ENCODE measurements around the gene TMC1.

The TMC1 gene

DNA sequence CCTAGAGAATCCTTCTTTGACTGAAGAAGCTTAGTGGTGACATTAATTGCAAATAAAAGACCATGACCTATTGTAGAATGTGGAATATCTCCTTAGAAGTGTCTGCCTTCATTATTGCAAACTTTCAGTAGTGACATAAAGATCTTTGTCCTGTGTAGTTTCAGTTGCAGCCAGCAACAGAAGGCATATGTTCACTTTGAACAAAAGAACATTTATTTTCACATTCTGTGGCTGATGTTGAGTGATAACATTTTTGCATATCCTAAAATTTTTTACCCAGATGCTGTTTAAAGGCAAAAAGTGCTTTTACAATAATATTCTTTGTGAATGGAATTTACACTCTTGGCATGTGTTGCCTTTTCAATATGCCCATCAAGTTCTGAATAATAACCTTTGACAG is 165.9 kb downstream of the TMC1 start:
- DNase-seq: no peak

DNA sequence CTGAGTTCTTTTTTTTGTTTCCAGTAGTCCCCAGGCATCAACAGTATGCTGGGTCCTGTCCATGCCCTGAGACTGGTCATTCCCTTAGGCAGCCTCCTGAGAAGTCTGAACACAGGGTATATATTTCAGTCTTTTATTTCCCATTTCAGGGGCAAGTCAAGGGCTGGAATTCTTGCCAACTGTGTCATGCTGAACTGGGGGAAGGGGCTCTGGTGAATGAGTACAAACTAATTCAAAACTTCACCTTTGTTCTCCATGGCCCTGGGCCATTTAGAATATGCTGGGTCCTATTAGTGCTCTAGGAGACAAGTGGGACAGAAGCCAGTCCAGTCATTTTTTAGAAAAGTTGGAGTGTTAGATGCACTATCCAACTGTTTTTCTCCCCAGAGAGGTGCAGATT is 170.3 kb downstream of the TMC1 start:
- no peak for DNase-seq

DNA sequence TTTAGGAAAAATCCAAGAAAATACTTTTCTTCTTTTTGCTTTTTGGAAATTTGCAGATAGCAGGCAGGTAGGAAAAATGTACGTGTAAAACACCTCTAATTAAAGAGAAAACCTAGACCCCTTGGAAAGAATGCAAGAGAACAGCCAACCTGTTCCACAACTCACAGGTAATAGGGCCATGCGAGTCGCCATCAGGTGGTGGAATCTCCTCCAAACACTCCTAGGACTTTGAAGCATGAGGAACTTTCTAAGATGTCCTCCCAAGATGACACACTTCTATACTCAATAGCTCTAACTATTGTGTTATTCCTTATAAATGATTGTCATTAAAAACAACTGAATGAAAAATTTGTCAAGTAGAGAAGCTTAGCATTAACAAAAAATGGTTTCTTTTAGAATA is 174.0 kb downstream of the TMC1 start:
- no peak for DNase-seq

DNA sequence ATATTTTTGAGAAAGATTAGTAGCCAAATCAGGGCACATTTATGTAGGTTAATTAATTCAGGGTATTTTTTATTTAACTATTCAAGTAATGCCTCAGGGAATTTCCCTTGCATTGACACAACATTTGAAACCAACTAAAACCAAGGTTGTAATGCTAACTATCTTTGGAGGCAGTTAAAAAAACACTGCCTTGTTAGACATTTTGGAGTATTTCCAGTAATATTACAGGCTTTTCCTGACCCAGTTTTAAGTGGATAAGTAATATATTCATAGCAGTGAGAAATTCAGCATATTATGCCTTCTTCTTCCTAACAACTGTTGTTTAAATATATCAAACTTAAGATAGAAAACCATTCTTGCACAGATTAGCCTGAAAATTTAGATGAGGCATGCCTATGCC is 175.1 kb downstream of the TMC1 start:
- no peak for DNase-seq

DNA sequence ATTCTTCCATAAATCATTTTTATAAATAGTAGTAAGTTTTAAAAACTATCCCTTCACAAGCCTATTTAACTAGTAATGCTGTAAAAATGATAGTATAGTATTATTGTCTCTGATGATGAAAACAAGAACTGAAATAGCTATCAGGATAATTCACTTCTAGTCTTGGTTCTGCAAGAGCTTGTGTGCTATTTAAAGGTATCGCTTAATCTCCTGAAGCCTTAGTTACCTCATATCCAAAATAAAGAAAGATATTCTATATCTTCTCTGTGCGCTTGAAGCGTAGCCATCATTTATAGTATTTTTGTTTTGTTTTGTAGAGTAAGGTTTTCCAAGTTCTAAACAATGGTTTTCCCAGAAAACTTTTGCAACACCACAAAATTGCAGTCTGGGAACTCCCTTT is 180.1 kb downstream of the TMC1 start:
- DNase-seq: no peak

DNA sequence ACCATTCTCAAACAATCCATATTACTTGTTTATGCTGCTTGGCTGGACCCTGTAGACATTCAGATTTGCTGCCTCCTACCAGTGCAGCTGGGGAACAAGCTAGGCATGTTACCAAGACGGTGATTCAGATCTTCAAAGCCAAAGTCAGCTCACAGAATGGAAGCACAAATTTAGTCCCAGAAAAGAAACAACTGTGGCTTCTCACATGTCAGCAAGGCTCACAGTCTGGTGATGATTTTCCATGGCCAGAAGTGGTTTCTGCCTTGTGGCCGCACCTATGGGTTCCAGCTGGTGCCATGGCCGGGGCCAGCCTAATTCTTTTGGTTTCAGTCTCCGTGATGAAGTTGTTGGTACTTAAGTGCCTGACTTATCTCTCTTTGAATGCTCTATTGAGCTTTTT is 182.2 kb downstream of the TMC1 start:
- no peak for DNase-seq

DNA sequence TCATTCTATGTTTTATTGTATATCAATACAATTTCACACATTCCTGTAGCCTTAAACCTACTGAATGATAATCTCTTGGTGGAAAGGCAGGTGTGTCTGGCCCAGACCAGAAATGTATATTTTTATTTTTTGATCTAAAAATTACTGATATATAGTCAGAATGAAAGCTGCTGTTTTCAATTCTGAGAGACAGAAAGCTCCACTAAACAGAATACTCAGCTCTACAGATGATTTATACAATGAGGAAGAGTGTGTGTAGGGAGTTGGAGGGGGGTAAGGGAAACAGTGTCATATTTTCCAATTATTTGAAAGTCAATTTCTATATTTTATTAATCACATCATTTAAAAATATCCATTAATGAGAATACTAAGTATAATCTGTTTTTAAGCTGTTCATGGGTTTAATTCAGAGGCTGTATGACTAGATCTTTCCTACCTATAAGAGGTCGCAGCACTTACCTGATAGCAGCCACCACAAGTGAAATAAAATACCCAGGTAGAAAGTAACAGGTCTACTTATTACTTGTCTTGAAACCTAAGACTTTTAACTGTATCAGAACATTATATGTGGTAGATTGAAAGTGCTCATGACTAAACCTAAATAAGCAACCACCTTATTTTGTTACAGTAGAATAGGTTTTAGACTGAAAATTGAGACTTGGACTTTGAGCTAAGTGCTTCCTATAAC is 183.4 kb downstream of the TMC1 start:
- DNase-seq: no peak

DNA sequence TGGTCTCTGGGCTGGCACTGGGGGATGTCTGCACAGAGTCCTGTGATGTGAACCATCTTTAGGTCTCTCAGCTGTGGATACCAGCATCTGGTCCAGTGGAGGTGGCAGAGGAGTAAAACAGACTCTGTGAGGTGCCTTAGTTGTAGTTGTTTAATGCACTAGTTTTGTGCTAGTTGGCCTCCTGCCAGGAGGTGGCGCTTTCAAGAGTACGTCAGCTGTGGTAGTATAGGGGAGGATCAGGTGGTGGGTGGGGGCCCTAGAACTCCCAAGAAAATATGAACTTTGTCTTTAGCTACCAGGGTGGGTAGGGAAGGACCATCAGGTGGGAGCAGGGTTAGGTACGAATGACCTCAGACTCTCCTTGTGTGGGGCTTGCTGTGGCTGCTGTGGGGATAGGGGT is 197.1 kb downstream of the TMC1 start:
- no peak for DNase-seq

DNA sequence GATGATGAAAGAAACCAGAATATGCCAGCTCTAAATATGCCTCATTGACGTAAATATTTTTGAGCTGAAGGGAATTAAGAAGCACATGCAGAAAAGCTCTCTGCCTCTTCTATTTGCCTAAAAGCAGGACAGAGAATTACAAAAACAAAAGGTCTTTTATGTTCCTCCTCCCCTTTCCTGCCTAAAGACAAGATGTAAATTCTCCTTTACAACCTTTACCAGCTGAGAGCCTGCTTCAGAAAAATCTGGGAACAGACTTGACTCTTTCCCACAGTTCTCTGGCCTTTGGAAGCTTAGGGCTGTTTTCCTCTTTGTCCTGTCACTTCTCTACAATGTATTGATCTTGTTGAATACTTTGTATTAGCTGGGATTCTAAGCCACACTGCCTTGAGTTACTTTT is 199.7 kb downstream of the TMC1 start:
- no peak for DNase-seq

DNA sequence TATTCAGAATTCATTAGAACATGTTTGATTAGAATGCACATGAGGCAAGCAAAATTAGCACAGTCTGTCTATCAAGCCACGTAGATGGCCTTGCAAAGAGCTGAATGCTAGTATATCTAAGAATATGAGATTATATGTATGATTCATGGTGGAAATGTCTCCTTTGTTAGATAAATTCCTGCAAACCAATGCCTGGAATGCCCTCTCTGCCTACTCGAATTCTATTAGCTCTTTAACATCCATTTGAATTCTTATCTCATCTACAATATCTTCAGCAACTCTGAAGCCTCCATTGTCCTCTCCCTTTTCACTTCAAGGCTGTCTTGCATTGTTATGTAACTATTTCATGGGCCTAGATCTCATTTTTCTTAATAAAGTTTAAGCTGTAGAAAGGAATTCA is 205.5 kb downstream of the TMC1 start:
- no peak for DNase-seq

DNA sequence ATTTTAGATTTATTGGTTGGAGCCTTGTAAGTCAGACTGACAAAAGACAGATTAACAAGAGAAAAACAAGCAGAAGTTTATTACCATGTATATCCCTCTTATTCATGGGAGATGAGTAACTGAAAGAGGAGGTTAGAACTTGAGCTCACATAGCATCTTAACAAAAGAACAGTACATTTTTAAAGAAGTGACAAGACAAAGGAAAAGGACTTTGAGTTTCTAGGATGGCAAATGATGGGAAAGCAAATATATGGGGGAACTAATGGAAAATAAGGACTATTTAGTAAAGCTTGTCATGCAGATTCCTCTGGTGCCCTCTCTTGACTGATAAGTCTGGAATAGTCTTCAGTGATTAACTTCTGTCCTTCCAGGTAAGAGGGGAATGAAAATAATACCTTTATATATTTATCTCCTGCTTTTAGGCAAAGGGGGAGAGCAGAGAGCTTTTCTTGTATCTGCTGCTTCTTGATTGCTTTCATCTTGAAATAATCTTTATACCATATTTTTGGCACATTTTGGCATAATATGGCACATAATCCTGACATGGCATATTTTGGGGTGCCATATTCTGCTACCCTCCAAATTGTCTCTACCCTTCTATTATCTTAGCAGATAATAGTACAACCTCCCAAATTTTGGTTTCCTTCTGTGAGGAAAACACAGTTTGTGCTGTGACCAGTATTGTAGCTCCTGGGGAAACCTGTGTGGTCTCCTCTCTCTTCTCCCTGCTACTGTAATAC is 206.8 kb downstream of the TMC1 start:
- no peak for DNase-seq

DNA sequence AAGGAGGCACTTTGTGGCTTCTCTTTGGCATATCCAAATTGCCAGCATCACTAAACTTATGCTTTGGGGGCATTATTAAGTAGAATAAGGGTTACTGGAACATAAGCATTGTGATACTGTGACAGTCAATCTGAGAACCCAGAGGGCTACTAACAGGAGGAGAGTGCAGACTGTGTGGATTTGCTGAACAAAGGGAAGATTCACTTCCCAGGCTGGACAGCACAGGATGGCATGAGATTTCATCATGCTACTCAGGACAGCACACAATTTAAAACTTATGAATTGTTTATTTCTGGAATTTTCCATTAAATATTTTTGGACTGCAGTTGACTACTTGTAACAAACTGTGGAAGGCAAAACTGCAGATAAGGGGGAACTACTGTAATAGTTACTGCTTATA is 212.5 kb downstream of the TMC1 start:
- DNase-seq: no peak

DNA sequence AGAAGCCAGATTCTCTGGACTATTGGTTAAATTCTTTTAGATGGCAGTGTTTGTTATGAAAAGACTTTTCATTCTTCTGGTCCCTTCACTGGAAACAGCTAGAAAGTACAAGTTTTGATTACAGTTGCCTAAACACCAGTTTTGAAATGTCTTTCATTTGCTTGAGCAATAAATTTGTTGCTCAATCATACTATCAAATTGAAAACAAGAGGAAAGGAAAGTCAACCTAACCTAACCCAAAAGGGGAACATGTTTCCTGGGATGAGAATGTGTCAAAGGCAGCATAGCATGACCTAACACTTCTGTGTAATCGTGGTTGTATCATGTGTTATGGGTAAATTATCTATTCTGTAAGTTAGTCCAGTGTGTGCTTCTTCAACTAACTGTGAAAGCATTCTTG is 213.2 kb downstream of the TMC1 start:
- no peak for DNase-seq

DNA sequence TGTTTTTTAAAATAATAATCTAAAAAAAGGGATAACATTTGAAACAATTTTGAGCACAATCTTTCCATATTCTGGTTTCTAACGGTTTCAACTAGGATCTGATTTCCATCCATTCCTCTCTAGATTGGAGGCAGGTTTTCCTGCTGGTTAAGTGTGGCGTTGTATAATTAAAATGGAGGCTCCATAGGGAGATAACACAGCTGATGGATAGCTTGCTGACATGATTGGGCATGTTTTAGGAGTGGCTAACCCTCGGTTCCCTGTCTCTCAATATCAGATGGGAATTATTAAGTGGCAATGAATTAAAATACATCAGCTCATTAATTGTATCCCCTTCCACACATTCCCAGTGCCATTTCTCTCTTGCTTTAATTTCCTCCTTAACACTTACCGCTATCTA is 222.4 kb downstream of the TMC1 start:
- DNase-seq: no peak

DNA sequence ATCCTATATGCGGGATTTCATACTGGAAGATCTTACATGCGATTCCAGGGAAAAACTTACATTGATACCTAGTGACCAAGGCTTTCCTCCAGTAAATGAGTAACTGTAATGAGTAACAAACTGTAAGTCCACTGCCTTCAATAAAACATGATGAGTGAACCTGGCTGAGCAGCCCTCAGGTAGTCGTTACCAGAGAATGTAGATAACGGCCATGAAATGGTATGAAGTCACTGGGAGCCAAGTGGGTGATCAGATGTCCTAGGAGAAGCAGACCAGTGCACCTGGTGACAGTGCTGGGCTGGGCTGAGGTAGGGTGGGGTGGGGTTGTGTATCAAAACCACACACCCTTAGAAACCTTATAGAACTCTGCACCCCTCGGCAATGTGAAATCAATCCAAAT is 227.9 kb downstream of the TMC1 start:
- no peak for DNase-seq

DNA sequence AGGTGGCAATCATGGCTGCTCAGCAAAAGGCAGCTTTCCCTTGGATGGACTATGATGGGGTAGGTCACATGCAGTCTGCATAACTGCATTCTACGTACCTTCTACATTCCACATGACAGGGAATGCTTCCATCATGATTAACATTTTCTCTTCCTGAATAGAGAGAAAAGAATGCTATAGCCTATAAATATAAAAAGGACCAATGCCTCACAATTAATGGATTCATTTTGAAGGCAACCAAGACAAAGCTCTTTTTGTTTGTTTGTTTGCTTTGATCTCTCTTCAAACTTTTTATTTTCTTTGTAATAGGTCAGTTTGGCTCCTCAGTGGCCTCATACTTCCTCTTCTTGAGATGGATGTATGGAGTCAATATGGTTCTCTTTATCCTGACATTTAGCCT is 230.1 kb downstream of the TMC1 start:
- no peak for DNase-seq

DNA sequence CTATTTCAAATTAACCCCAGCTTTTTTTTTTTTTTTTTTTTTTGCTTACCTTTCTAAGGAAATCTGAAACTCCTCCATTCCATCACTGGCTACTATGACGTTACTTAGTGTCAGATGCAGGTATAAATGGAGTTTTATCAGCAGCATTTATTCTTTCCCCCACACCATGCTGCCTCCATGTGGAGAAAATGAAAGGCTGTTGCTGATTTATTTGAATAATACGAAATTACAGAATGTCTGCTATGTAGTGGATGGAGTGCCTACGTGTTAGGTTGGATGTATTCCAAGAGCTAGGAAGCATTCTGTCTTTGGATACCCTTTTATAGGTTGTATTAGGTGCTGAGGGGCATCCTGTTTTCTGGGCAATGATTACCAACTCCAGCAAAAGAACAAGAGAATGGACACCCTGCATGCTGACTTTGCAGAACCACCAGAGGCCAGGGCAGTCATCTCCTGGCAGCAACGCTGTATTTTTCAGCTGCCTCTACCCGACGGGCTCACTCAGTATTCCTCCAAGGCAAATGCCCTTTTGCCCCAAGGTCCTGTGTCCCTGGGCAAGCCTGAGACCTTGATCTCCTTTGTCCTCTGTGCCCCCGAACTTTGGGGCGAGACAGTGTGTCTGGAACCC is 232.0 kb downstream of the TMC1 start:
- no peak for DNase-seq

DNA sequence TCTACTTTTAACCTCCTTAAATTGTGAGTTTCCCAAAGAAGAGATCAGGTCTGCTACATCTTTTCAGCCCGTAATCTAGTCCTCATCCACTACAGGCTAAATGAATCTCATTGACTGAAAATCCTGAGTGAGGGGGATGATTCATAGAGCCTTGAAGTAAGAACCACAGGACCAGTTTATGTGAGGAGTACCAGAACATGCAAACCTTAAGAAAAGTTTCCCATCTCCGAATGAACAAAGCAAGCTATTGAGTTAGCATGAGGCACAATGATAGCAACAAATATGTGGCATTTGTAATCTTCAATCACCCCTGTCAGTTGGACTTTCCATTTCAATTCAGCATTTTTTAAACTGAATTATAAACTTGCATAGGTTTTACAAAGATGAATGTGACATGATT is 234.4 kb downstream of the TMC1 start:
- DNase-seq: no peak

DNA sequence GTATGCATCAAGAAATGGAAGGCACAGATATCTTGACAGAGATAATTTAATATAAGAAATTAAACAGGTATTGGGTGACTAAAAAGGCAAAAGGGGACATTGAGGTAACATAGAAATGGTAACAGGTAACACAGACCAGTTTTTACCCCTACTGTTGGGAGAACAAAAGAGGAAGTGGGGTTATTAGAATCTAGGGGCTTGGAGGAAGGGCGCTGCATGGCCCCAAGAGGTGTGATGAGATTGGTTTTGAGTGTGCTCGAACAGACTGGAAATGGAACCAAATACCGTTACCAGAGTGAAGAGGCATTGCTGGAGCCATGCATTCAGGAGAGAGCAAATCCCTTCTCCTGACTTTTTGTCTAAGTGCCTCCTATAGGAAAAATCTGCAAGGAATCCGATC is 237.5 kb downstream of the TMC1 start:
- no peak for DNase-seq

DNA sequence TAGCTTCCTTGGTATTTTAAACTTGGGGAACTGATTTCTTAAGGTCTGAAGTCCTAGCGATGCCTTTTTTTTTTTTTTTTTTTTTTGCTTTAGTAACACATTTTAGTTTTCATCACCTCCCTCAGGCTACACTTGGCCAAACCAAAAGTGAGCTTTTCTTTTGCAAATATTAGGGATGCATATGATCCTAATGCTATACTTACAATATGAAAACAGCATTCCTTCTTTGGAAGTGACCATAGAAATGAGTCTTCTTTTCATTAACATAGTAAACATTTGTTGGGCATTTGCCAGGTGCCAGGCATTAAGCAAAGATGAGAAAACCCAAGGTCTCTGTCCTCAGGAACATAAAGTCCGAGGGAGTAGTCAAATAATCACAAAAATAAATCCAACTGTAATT is 241.6 kb downstream of the TMC1 start:
- no peak for DNase-seq

DNA sequence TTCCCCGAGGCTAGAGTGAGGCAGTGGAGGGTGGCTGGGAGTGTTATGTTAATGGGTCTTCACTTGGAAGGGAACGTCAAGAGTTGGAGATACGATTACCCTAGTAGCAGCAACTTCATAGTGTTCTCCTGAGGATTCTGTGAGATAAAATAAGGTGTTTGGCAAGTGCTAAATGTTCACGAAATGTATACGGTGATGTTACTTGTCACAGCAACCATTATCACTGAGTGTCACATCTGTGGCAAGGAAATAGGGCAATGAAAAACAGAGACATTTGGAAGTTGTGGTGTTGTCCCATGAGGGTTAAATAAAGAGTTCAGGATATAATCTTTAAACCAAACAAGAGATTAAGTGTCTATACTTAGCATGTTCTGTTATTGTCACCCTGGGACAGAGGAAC is 248.1 kb downstream of the TMC1 start:
- no peak for DNase-seq

DNA sequence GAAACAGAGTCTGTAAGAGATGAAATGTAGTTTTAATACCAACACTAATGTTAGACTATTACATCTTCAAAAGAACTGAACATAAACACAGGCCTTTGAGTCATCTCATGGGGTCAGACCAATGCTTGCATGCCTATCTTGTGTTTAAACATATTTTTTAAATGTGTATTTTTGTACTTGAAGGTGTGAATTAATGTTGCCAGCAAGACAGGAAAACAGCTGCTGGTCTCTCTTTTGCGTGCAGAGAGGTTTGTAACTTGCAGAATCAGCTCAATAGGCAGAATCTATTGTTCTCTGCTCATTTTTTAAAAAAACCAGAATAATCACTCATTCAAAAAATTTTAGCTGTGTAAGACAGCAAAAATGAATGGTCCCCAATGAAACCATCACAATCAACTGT is 251.3 kb downstream of the TMC1 start:
- DNase-seq: no peak

DNA sequence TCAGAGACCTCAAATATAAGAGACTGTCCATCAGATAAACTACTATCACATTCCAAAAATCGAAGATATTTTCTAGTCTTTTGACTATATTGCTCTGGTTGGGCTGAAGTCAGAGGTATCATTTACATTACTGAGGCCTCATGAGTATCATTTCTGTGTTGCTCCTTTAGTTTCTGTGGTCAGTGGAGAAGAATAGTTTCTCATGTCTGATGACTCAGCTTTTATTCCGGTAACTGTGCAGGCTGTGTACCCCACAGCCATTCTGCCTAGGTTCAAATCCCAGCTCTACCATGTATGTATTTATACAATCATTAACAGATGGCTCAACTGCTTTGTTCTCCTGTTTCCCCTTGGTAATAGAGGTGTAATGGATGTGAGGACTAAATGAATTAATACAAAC is 252.2 kb downstream of the TMC1 start:
- no peak for DNase-seq

DNA sequence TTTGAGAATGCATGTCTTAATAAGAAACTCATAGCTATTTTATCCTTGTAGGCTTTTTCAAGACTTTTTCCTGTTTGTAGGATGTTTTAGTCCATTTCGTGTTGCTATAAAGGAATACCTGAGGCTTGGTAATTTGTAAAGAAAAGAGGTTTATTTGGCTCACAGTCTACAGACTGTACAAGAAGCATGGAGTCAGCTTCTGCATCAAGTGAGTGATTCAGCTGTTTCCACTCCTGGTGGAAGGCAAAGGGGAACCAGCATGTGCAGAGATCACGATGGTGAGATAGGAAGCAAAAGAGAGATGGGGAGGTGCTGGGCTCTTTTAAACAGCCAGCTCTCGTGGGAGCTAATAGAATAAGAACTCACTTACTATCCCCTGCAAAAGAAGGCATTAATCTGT is 254.2 kb downstream of the TMC1 start:
- DNase-seq: no peak

DNA sequence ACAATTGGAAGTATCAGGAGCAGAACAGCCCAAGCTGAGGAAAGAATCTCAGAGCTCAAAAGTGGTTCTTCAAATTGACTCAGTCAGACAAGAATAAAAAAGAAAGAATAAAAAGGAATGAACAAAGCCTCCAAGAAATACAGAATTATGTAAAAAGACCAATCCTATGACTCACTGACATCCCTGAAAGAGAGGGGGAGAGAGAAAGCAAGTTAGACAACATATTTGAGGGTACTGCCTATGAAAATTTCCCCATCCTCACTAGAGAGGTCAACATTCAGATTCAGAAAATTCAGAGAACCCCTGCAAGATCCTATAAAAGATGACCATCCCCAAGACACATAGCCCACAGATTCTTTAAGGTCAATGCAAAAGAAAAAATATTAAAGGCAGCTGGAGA is 258.2 kb downstream of the TMC1 start:
- no peak for DNase-seq
